ENCODE measurements around the gene PDZK1. TPM values are rescaled to one million over a fixed set of nuclear protein-coding genes. Genes with fewer than 3 reads are reported as not detected.

PDZK1 gene
- total RNA-seq, 1 donor from 2014 or later = 0.41 TPM

DNA sequence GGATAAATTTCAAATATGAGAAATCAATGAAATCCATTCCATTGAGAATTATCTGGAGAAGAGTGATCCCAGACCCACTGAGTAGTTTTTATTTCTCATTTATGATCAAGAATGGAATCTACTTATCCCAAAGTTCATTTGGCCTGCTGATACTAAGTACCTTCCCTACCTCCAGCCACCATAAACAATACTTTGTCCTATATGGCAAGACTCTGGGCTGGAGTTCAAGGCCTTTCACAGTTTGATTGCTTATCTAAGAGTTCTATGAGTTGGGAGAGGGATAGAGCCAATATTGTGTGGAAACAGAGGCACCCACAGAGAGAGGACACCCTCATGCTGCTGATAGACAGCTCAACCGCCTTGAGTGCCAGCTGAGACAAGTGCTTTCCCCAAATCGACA lies 5.1 kb downstream of the PDZK1 start:
- DNase-seq (ENCODE audit: low spot score) = no peak
- Mint-ChIP-seq H3K27me3 (ENCODE audit: unreplicated experiment) (no peaks in the 10 kb centered on the region), H3K4me1 (ENCODE audit: unreplicated experiment) (no peaks in the 10 kb centered on the region)

DNA sequence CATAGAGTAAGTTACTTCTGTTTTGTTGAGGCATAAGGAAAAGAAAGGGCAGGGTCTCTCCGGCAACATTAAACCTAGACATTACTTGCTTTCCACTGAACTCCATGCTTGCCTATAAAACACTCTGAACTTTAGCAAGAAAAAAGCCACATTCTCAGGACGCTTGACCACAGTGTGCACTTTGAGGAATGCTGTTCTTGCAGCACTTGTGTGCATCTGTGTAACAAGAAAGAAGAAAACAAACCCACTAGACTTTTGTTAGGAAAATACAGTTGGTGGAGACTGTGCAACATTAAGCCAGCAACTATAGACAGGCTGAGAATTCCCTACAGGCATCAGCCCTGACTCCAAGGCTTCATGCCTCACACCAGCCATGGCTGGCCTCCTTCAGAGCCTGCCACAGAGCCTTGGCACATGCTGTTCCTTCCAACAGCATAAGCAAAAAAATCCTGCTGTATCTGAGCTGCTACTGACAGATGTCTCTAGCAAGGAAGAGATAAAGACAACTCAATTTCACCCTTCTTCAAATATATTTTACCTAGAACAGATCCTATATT lies 5.8 kb downstream of the PDZK1 start:
- TF ChIP-seq, protein P1, sequence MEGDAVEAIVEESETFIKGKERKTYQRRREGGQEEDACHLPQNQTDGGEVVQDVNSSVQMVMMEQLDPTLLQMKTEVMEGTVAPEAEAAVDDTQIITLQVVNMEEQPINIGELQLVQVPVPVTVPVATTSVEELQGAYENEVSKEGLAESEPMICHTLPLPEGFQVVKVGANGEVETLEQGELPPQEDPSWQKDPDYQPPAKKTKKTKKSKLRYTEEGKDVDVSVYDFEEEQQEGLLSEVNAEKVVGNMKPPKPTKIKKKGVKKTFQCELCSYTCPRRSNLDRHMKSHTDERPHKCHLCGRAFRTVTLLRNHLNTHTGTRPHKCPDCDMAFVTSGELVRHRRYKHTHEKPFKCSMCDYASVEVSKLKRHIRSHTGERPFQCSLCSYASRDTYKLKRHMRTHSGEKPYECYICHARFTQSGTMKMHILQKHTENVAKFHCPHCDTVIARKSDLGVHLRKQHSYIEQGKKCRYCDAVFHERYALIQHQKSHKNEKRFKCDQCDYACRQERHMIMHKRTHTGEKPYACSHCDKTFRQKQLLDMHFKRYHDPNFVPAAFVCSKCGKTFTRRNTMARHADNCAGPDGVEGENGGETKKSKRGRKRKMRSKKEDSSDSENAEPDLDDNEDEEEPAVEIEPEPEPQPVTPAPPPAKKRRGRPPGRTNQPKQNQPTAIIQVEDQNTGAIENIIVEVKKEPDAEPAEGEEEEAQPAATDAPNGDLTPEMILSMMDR (IDR thresholded peaks at IDR 0.05; ENCODE audit: unreplicated experiment) = no peak
- Mint-ChIP-seq H3K9me3 (ENCODE audit: unreplicated experiment) (no peaks in the 10 kb centered on the region), H3K4me1 (ENCODE audit: unreplicated experiment) (no peaks in the 10 kb centered on the region), H3K36me3 (ENCODE audit: low read depth, unreplicated experiment) (no peaks in the 10 kb centered on the region), H3K27ac (ENCODE audit: unreplicated experiment) (no peak overlapping the region), H3K27me3 (ENCODE audit: unreplicated experiment) (no peaks in the 10 kb centered on the region), H3K4me3 (ENCODE audit: unreplicated experiment) (no peak overlapping the region)
- DNase-seq (ENCODE audit: low spot score) = no peak

More for the DNA sequence above, 5.1 kb downstream of the PDZK1 start:
- no peaks in the 10 kb centered on the region for H3K9me3 Mint-ChIP-seq (ENCODE audit: unreplicated experiment)
- no peak overlapping the region for H3K27ac Mint-ChIP-seq (ENCODE audit: unreplicated experiment)
- H3K36me3 Mint-ChIP-seq (ENCODE audit: low read depth, unreplicated experiment) = no peaks in the 10 kb centered on the region
- H3K4me3 Mint-ChIP-seq (ENCODE audit: unreplicated experiment) = no peak overlapping the region
- TF ChIP-seq, protein P1 (IDR thresholded peaks at IDR 0.05; ENCODE audit: unreplicated experiment) = no peak

DNA sequence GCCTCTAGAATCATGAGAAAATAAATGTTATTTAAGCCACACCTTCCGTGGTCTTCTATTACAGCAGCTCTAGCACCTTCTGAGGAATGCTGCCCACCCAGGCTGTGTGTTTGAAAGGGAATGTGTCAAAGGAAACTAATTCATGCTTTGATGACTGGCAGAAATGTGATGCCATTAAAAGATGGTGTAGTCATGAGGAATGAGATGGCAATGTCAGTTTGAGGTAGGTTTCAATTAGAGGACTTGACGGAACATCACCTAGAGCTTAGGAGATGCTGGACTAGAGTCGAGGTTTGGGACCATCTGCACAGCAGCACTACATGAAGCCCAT lies 10.6 kb downstream of the PDZK1 start:
- Mint-ChIP-seq H3K27ac (ENCODE audit: unreplicated experiment) (no peak overlapping the region), H3K4me3 (ENCODE audit: unreplicated experiment) (no peak overlapping the region), H3K36me3 (ENCODE audit: low read depth, unreplicated experiment) (peaks cover 4% of the 10 kb centered on the region), H3K4me1 (ENCODE audit: unreplicated experiment) (no peaks in the 10 kb centered on the region), H3K27me3 (ENCODE audit: unreplicated experiment) (no peaks in the 10 kb centered on the region), H3K9me3 (ENCODE audit: unreplicated experiment) (no peaks in the 10 kb centered on the region)
- DNase-seq (ENCODE audit: low spot score) = no peak
- TF ChIP-seq, protein P1 (IDR thresholded peaks at IDR 0.05; ENCODE audit: unreplicated experiment) = no peak

DNA sequence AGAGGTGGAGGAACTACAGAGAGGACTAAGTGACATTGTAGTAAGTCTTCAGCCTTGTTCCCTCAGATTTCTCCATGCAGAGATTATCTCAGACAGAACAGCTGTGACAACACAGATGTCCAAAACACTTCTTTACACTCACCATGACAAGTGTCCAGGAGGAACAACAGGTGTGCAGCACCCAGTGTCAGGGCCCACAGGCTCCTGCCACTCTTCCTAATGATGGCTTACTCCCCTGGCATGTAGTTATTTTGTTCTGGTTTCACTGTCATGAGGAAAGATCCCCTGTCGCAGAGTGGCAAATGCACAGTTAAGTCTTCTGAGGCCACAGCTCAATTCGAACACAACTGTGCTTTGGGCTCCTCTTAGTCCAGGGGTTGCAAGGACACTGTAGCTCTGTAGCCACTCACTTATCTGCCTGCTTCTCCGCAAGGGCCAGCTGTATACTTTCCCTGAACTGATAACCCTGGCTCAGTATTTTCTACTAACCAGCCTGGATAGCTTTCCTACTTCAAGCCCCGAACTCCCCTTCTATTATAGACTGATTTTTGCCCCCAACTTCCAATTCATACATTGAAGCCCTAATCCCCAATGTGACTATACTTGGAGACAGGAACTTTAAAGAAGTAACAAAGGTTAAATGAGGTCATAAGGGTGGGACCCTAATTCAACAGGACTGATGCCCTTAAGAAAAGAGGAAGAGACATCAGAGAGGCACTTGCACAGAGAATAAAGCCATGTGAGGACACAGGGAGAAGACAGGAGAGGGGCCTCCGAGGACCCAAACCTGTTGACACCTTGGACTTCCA lies 11.1 kb downstream of the PDZK1 start:
- no peak overlapping the region for H3K27ac Mint-ChIP-seq (ENCODE audit: unreplicated experiment)
- H3K4me1 Mint-ChIP-seq (ENCODE audit: unreplicated experiment) = no peaks in the 10 kb centered on the region
- no peaks in the 10 kb centered on the region for H3K27me3 Mint-ChIP-seq (ENCODE audit: unreplicated experiment)

More for the DNA sequence above, 11.1 kb downstream of the PDZK1 start:
- no peak for DNase-seq (ENCODE audit: low spot score)
- TF ChIP-seq, protein P1 (IDR thresholded peaks at IDR 0.05; ENCODE audit: unreplicated experiment) = no peak
- Mint-ChIP-seq H3K36me3 (ENCODE audit: low read depth, unreplicated experiment) (peaks cover 4% of the 10 kb centered on the region), H3K4me3 (ENCODE audit: unreplicated experiment) (no peak overlapping the region), H3K9me3 (ENCODE audit: unreplicated experiment) (no peaks in the 10 kb centered on the region)
